ENCODE measurements around the gene ATP10A.

- TF ChIP-seq YY1 (IDR thresholded peaks at IDR 0.05; ENCODE audit: low read depth) (no peak), CTCF (IDR thresholded peaks at IDR 0.05) (no peak), REST (IDR thresholded peaks at IDR 0.05; ENCODE audit: low read depth, low read length) (no peak), EP300 (IDR thresholded peaks at IDR 0.05; ENCODE audit: borderline replicate concordance in 1 of 2, low read depth in 1 of 2, low read length in 1 of 2) (no peak), ZBTB33 (IDR thresholded peaks at IDR 0.05; ENCODE audit: borderline replicate concordance, low read depth) (no peak)
Measured at GRCh38 chr15:25734680-25735355, 128.3 kb downstream of the ATP10A start.
